Activated CD4-positive, alpha-beta T cell treated with anti-CD3 and anti-CD28 coated beads for 4 hours (primary cell): Measurements from ENCODE around the gene DDX49.
"Not testable (repeated sequence)": the region's sequence is repeated elsewhere in the genome, so short reads cannot be mapped to it uniquely, and the experiment has no call there.

Experiments used
- DNase-seq, 2 donors: peaks; one replicate each; pipeline ENCODE4 v3.0.0-alpha.2; 2020

The DDX49 gene

DNA sequence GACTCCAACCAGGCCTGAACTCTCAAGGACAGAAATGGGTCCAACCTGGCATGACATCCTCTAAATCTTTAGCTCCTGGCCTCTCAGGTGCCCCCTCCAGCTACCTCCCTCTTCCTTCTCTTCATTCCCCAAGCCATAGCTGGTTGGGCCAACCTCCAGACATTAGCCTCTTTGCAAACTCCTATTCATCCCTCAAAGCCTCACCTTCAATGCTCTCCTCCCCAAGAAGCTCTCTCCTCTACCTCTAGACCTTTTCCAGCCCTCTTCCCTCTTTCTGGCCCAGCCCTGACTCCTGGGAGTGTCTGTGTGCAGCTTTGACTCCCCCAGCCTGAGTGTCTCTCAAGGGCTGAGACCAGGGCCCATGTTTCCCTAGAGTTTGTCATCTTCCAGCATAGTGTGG lies 26.8 kb downstream of the DDX49 start:
- no peak for DNase-seq

DNA sequence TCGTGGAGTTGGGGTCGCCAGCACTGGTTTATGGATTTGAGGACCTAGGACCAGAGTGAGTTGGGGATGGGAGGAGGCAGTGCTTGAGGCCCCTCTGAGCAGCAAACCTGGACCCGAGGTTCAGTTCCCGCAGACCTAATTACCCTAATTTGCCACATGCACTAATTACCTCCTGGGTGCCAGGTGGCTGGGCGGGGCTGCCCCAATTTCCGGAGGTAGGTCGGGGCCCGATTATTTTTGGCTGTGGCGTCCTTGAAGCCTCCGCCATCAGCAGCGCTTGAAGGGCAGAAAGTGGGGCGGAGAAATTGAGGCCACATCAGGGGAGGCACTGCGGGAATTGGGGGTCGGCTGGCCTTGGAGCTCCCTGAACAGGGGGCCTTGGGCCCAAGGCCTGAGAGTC lies 27.4 kb downstream of the DDX49 start:
- DNase-seq, result no peak

DNA sequence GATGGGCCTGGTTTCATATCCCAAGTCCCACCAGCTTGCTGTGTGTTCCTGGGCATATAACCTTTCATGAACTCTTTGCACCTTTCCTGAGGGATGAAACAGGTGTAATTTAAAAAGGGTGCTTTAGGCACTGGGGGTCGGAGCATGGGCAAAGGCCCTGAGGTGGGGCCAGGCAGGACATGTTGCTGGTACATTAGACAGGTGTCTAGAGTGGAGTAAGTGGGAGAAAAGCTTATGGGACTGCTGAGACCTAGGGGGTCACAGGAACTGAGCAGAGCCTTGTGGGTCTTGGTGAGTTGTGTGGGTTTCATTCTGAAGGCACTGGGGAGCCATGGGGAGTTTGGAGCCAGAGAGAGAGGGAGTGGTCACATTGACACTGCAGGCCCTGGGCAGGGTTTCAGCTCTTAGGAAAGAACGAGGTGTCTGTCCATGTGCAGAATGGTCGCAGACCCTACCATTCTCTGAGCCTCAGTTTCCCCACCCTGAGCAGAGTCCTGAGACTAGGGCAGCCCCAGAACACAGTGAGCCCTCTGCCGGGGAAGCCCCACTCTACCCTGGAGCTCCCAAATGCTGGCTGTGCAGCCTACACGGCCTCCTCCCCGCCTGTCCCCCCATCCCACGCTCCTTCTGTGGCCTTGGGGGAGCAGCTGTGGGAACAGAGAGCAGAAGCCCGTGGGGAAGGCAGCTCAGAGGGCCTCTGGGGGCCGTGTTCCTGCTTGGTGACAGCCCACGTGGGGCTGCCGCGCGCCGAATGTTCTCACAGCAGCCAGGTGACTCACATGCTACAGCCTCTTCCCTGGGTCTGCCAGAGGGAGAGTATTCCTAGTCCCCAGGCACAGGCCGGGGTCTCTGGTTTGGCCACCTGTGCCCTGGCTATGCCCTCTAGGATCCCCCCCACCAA lies 28.8 kb downstream of the DDX49 start:
- no peak for DNase-seq

- DNase-seq, result no peak
Measured at GRCh38 chr19:18948976-18949356, 29.5 kb downstream of the DDX49 start.

DNA sequence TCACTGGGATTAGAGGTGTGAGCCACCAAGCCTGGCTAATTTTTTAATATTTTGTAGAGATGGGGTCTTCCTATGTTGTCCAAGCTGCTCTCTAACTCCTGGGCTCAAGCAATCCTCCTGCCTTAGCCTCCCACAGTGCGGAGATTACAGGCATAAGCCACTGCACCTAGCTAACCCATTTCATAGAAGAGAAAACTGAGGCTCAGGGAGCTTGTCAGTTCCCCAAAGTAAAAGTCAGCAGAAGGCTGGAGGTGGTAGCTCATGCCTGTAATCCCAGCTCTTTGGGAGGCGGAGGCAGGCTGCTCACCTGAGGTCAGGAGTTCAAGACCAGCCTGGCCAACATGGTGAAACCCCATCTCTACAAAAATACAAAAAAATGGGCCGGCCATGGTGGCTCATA lies 30.3 kb downstream of the DDX49 start:
- DNase-seq, result no peak

DNA sequence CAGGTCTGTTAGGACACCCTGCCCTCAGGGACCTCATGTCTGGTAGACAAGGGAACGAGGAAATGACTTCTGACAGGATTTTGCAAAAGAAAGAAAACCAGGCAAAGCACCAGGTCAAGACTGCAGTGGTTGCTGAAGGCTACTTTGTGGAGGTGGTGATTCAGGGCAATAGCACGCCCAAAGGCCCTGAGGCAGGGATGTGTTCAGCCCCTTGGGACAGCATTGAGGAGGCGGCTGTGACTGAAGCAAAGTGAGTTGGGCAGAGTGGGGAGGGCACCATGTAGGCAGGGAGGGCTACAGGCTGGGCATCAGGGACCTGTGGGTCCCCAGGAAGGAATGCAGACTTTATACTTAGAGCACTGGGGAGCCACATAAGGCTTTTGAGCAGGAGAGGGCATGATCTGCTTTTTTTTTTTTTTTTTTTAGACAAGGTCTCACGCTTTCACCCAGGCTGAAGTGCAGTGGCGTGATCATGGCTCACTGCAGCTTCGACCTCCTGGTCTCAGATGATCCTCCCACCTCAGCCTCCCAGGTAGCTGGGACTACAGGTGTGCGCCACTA lies 32.3 kb downstream of the DDX49 start:
- DNase-seq, result no peak

- DNase-seq, result not testable (repeated sequence)
Measured at GRCh38 chr19:18952364-18953003, 33.0 kb downstream of the DDX49 start.

DNA sequence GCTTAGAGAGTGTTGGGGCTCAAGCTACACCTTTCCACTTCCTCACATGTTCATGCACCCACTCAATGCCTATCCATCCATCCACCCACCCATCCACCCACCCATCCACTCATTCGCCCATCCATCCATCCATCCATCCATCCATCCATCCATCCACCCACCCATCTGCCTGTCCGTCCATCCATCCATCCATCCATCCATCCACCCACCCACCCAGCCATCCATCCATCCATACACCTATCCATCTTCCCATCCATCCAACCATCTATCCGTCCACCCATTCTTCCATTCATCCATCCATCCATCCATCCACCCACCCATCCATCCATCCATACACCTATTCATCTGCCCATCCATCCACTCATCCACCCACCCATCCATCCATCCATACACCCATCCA lies 34.6 kb downstream of the DDX49 start:
- DNase-seq, result no peak

GRCh38 chr19:18955042-18955441 lies 35.5 kb downstream of the DDX49 start:
- DNase-seq, result no peak

DNA sequence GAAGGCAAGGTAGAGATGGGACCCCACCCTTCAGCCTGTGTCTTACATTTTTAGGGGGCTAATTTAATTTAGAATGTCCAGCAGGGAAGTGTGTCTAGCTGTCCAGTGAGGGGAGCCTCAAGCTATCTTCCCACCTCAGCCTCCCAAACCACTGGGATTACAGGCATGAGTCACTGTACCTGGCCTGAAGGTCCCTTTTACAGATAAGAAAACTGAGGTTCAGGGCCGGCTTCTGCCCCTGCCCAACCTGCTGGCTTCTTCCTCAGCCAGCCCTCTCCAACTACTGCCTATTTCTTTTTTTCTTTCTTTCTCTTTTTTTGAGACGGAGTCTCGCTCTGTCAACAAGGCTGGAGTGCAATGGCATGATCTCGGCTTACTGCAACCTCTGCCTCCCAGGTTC lies 40.9 kb downstream of the DDX49 start:
- no peak for DNase-seq

DNA sequence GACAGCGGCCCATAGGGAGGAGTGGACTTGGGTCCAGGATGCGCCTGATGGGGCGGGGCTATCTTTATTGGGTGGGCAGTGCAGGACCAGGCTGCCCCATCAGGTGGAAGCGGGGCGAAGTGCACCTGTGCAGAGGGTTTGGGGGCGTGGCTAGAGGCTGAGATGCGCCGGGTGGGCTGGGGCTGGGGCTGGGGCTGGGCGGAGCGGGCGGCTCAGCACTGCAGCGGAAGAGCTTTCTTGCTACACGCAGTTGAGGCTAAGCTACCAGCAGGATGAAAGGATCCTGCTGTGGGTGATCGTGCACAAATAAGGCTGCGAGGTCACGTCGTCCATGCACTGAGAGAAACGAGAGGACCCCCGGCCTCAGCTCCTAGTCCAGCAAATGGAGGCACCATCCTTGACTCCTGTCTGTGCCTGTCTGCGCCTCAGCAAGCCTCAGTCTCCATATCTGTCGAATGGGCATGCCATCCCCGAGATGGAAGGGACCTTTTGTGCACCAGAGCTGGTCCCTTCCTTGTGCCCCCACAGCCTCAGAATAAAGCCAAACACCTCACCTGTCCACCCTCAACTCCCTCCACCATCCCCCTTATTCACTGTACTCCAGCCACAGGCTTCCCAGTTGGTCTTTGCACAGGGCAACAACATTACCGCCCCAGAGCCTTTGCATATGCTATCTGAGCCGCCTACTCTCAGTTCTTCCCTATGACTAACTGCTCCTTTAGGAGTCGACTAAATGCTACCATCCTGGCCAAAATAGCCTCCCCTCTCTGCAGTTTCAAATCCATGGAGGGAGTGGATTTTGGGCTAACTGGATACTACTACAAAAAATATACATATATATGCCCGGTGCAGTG lies 42.5 kb downstream of the DDX49 start:
- DNase-seq, result no peak

DNA sequence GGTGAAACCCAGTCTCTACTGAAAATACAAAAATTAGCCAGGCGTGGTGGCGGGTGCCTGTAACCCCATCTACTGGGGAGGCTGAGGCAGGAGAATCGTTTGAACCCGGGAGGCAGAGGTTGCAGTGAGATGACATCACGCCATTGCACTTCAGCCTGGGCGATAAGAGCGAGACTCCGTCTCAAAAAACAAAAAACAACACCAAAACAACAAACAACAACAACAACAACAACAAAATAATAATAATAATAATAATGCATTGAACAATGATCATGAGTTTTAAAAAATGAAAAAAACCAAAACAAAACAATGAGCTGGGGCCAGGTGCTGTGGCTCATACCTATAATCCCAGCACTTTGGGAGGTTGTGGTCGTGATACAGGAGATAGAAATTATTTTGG lies 44.6 kb downstream of the DDX49 start:
- DNase-seq, result no peak

- DNase-seq, result no peak
Measured at GRCh38 chr19:18966307-18966706, 46.8 kb downstream of the DDX49 start.

DNA sequence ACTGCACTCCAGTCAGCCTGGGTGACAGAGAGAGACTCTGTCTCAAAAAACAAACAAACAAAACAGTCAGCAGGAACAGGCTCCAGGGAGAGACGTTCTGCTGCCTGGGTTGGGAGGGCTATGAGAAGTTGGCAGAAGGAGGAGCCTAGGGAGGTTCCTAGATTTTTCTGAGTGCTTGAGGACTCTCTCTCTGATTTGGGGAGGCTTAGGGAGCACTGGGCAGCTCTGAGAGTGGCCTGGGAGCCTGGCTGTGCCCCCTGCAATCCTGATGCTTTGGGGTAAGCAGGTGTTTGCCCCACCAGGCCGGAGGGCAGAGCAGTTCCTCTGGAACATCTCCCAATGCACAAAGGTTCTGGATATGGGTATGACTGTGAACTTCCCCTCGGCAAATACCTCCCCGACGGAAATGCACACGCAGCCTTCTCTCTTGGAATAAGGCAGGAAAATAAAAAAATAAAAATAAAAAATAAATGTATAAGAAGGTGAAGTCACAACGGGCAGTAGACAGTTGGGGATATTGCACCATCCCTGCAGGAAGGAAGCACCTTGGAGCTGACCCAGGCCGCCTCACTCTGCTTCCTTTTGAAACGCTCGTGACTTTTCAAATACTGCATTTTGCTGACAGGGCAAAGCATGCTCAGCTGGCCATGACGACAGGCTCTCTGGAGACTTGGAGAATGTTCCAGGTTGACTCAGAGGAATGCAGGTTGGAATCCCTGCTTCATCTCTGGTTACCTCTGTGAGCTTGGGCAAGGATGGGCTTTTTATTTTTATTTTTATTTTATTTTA lies 48.0 kb downstream of the DDX49 start:
- DNase-seq, result no peak

- DNase-seq, result no peak
Measured at GRCh38 chr19:18969931-18970659, 50.6 kb downstream of the DDX49 start.

DNA sequence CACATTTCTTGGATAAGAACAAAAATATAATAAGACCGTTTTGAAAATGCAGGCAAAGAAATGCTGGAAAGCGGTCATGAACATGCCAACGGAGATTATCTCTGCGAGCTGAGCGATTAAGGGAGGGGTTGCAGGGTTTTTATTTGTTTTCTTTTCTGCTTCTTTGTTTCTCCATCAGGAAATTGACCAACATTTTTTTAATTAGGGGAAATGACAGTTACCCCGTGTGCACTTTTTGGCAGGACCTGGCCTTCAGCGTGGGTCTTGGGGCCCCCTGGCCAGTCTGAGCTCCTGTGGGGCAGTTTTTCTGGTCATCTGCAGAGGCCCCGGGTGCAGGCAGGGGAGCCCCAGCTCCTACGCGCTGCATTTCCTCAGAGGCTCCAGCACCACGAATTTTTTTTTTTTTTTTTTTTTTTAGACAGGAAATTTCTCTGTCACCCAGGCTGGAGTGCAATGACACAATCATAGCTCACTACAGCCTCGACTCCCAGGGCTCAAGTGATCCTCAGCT lies 52.8 kb downstream of the DDX49 start:
- no peak for DNase-seq

DNA sequence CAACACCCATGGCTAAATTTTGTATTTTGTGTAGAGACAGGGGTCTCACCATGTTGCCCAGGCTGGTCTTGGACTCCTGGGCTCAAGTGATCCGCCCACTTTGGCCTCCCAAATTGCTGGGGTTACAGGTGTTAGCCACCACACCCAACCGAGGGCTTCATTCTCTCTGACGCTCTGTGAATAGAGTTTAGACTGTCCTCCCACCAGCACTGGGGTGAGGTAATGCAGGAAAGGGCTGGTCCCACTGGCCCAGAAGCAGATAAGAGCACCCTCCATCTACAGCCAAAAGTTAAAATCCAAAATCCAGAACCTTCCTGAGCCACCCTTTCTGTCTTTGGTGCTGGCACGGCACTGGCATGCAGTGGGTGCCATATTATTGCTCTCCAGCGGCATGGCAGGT lies 53.3 kb downstream of the DDX49 start:
- DNase-seq, result no peak

DNA sequence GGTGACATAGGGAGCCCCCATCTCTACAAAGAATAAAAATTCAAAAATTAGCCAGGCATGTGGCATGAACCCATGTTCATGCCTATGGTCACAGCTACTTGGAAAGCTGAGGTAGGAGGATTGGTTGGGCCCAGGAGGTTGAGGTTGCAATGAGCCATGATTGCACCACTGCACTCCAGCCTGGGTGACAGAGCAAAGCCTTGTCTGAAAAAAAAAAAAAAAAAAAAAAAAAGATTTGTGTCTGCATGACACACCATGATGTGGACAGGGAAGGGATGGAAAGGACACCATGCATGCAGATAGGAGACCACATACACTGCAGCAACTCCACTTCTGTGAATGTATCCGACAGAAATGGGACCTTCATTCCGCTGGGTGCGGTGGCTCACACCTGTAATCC lies 55.5 kb downstream of the DDX49 start:
- DNase-seq, result no peak

- no peak for DNase-seq
Measured at GRCh38 chr19:18975869-18976268, 56.4 kb downstream of the DDX49 start.
